ENCODE results near the gene MPZL1. TPM values are rescaled to one million over a fixed set of nuclear protein-coding genes. Genes with fewer than 3 reads are reported as not detected.

MPZL1 gene
- total RNA-seq, 1 experiment from 2014 or later = 71.7 TPM

DNA sequence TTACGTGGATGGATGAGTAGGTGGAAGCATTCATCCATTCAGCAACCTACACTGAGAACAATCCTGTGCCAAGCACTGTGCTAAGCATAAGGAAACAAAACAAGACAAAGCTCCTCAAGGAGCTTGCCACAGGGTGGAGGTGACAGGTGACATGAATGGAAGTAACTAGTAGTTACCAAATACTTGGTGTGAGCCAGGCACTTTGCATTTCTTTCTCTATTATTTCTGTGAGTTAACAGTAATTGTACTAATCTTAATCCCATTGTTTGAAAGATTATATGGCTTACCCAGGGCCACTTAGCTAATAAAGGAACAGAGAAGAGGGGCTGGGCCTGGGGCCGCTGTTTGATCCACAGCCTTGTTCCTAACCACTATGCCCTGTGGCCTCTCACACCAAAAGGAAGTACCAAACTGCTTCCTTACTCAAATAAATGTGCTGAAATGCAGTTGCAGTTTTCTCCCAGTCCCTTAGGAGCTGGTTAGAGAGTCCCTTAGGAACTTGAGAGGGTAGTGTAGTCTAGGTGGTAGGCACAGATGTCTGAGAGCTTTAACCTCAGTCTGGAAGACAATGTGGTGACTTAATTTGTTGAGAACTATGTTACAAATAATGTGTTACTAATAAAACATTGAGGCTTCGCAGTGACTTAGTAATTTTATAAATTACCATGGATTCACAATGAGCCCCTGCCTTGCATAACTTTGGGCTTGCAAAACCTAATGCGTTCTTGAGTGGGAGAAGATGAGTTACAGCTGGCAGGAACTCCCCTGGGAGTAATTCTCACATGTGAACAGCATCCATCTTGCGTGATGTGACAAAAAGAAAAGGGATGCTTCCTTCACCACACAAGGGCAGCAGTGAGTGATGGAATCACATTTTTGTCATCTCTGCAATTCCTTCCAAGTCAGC, 69.8 kb downstream of the MPZL1 start:
- Mint-ChIP-seq H3K4me1 (peaks cover 21% of the 10 kb centered on the region), H3K27me3 (ENCODE audit: low read depth) (no peaks in the 10 kb centered on the region), H3K36me3 (peaks cover 45% of the 10 kb centered on the region), H3K27ac (peak overlapping the region; percentile 22; the same call in 1 of the 2 replicates), H3K9me3 (no peaks in the 10 kb centered on the region), H3K4me3 (no peak overlapping the region)
- TF ChIP-seq ZNF232 (CRISPR knock-in tag; IDR thresholded peaks at IDR 0.05) (no peak), KAT7 (CRISPR knock-in tag; IDR thresholded peaks at IDR 0.05; ENCODE audit: borderline replicate concordance) (no peak), TP53 (CRISPR knock-in tag; IDR thresholded peaks at IDR 0.05) (no peak), GRHL2 (CRISPR knock-in tag; IDR thresholded peaks at IDR 0.05; ENCODE audit: insufficient replicate concordance, severe bottlenecking) (no peak), CBFB (CRISPR knock-in tag; IDR thresholded peaks at IDR 0.05; ENCODE audit: low read depth) (no peak), MXD4 (CRISPR knock-in tag; IDR thresholded peaks at IDR 0.05; ENCODE audit: borderline replicate concordance) (no peak), SMAD3 (CRISPR knock-in tag; IDR thresholded peaks at IDR 0.05; ENCODE audit: borderline replicate concordance) (no peak), TEAD1 (CRISPR knock-in tag; IDR thresholded peaks at IDR 0.05) (no peak), ATF1 (CRISPR knock-in tag; IDR thresholded peaks at IDR 0.05) (no peak), IRF2 (CRISPR knock-in tag; IDR thresholded peaks at IDR 0.05; ENCODE audit: borderline replicate concordance, low read depth) (no peak), SP1 (CRISPR knock-in tag; conservative IDR thresholded peaks at IDR 0.05) (no peak), CREB1 (CRISPR knock-in tag; IDR thresholded peaks at IDR 0.05) (no peak), NR2C2 (CRISPR knock-in tag; IDR thresholded peaks at IDR 0.05) (no peak), ELF4 (CRISPR knock-in tag; IDR thresholded peaks at IDR 0.05; ENCODE audit: low read depth) (no peak)
- TF ChIP-seq, protein P1, sequence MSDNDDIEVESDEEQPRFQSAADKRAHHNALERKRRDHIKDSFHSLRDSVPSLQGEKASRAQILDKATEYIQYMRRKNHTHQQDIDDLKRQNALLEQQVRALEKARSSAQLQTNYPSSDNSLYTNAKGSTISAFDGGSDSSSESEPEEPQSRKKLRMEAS (CRISPR knock-in tag; IDR thresholded peaks at IDR 0.05) = no peak
- TF ChIP-seq, protein P2, sequence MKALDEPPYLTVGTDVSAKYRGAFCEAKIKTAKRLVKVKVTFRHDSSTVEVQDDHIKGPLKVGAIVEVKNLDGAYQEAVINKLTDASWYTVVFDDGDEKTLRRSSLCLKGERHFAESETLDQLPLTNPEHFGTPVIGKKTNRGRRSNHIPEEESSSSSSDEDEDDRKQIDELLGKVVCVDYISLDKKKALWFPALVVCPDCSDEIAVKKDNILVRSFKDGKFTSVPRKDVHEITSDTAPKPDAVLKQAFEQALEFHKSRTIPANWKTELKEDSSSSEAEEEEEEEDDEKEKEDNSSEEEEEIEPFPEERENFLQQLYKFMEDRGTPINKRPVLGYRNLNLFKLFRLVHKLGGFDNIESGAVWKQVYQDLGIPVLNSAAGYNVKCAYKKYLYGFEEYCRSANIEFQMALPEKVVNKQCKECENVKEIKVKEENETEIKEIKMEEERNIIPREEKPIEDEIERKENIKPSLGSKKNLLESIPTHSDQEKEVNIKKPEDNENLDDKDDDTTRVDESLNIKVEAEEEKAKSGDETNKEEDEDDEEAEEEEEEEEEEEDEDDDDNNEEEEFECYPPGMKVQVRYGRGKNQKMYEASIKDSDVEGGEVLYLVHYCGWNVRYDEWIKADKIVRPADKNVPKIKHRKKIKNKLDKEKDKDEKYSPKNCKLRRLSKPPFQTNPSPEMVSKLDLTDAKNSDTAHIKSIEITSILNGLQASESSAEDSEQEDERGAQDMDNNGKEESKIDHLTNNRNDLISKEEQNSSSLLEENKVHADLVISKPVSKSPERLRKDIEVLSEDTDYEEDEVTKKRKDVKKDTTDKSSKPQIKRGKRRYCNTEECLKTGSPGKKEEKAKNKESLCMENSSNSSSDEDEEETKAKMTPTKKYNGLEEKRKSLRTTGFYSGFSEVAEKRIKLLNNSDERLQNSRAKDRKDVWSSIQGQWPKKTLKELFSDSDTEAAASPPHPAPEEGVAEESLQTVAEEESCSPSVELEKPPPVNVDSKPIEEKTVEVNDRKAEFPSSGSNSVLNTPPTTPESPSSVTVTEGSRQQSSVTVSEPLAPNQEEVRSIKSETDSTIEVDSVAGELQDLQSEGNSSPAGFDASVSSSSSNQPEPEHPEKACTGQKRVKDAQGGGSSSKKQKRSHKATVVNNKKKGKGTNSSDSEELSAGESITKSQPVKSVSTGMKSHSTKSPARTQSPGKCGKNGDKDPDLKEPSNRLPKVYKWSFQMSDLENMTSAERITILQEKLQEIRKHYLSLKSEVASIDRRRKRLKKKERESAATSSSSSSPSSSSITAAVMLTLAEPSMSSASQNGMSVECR (CRISPR knock-in tag; IDR thresholded peaks at IDR 0.05; ENCODE audit: borderline replicate concordance) = no peak
- TF ChIP-seq, protein P3, sequence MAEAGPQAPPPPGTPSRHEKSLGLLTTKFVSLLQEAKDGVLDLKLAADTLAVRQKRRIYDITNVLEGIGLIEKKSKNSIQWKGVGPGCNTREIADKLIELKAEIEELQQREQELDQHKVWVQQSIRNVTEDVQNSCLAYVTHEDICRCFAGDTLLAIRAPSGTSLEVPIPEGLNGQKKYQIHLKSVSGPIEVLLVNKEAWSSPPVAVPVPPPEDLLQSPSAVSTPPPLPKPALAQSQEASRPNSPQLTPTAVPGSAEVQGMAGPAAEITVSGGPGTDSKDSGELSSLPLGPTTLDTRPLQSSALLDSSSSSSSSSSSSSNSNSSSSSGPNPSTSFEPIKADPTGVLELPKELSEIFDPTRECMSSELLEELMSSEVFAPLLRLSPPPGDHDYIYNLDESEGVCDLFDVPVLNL (CRISPR knock-in tag; IDR thresholded peaks at IDR 0.05; ENCODE audit: borderline replicate concordance, low read depth) = no peak
- ChIA-PET POLR2A (interaction anchor here (0.9 kb wide), 1 partner anchor 238 kb away, joined by 3 read pairs; the partner anchor contains the start of gene CREG1), CTCF (interaction anchor here (0.5 to 1.8 kb wide), 5 partner anchors 11 to 291 kb away, joined by 3 to 8 read pairs (median 5); no protein-coding TSS in a partner anchor)
- no peak for ATAC-seq
- DNase-seq (ENCODE audit: low spot score) = no peak

DNA sequence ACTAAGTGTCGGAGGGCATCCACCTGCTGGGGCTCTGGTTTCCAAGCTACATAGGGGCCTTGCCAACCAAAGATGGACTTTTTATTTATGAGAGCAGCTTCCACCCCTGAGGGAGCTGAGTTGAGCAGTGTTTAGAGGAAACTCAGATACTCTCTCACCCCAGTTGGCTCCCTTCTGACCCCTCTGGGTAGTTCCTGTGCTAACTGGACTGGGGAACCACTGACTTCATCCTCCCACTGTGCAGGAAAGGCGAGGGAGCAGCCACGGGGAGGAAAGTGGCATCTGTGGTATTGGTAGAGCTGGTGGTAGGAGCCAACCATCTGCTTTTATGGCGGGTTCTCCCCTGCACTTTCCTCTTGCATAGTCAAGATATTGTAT, 70.4 kb downstream of the MPZL1 start:
- H3K27me3 Mint-ChIP-seq (ENCODE audit: low read depth) = no peaks in the 10 kb centered on the region
- no peak for TF ChIP-seq ZNF138 (CRISPR knock-in tag; conservative IDR thresholded peaks at IDR 0.05)
- TF ChIP-seq, protein P4, sequence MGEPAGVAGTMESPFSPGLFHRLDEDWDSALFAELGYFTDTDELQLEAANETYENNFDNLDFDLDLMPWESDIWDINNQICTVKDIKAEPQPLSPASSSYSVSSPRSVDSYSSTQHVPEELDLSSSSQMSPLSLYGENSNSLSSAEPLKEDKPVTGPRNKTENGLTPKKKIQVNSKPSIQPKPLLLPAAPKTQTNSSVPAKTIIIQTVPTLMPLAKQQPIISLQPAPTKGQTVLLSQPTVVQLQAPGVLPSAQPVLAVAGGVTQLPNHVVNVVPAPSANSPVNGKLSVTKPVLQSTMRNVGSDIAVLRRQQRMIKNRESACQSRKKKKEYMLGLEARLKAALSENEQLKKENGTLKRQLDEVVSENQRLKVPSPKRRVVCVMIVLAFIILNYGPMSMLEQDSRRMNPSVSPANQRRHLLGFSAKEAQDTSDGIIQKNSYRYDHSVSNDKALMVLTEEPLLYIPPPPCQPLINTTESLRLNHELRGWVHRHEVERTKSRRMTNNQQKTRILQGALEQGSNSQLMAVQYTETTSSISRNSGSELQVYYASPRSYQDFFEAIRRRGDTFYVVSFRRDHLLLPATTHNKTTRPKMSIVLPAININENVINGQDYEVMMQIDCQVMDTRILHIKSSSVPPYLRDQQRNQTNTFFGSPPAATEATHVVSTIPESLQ (CRISPR knock-in tag; IDR thresholded peaks at IDR 0.05) = no peak
- TF ChIP-seq ZBTB21 (CRISPR knock-in tag; IDR thresholded peaks at IDR 0.05; ENCODE audit: borderline replicate concordance) = no peak
- TF ChIP-seq, protein P5, sequence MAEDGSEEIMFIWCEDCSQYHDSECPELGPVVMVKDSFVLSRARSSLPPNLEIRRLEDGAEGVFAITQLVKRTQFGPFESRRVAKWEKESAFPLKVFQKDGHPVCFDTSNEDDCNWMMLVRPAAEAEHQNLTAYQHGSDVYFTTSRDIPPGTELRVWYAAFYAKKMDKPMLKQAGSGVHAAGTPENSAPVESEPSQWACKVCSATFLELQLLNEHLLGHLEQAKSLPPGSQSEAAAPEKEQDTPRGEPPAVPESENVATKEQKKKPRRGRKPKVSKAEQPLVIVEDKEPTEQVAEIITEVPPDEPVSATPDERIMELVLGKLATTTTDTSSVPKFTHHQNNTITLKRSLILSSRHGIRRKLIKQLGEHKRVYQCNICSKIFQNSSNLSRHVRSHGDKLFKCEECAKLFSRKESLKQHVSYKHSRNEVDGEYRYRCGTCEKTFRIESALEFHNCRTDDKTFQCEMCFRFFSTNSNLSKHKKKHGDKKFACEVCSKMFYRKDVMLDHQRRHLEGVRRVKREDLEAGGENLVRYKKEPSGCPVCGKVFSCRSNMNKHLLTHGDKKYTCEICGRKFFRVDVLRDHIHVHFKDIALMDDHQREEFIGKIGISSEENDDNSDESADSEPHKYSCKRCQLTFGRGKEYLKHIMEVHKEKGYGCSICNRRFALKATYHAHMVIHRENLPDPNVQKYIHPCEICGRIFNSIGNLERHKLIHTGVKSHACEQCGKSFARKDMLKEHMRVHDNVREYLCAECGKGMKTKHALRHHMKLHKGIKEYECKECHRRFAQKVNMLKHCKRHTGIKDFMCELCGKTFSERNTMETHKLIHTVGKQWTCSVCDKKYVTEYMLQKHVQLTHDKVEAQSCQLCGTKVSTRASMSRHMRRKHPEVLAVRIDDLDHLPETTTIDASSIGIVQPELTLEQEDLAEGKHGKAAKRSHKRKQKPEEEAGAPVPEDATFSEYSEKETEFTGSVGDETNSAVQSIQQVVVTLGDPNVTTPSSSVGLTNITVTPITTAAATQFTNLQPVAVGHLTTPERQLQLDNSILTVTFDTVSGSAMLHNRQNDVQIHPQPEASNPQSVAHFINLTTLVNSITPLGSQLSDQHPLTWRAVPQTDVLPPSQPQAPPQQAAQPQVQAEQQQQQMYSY (CRISPR knock-in tag; IDR thresholded peaks at IDR 0.05) = no peak
- TF ChIP-seq ZNF423 (CRISPR knock-in tag; IDR thresholded peaks at IDR 0.05) = no peak
- TF ChIP-seq ZNF263 (CRISPR knock-in tag; IDR thresholded peaks at IDR 0.05; ENCODE audit: low read depth) = no peak

More for the DNA sequence above, 70.4 kb downstream of the MPZL1 start:
- Mint-ChIP-seq H3K36me3 (peaks cover 45% of the 10 kb centered on the region), H3K9me3 (no peaks in the 10 kb centered on the region), H3K27ac (no peak overlapping the region), H3K4me3 (no peak overlapping the region), H3K4me1 (peaks cover 26% of the 10 kb centered on the region)
- DNase-seq (ENCODE audit: low spot score) (no peak), ATAC-seq (no peak)
- ChIA-PET CTCF (interaction anchor here (0.5 to 1.8 kb wide), 5 partner anchors 11 to 290 kb away, joined by 3 to 8 read pairs (median 5); no protein-coding TSS in a partner anchor), POLR2A (interaction anchor here (0.9 kb wide), 1 partner anchor 238 kb away, joined by 3 read pairs; the partner anchor contains the start of gene CREG1)

Measured in WTC11 (cell line).